ENCODE data around the gene UBE2J1. TPM values are rescaled to one million over a fixed set of nuclear protein-coding genes. Genes with fewer than 3 reads are reported as not detected.
A peak's percentile ranks its signal among the peaks of the same experiment; 100 is the strongest.
"Not testable (repeated sequence)": the region's sequence is repeated elsewhere in the genome, so short reads cannot be mapped to it uniquely, and the experiment has no call there.

The UBE2J1 gene, protein sequence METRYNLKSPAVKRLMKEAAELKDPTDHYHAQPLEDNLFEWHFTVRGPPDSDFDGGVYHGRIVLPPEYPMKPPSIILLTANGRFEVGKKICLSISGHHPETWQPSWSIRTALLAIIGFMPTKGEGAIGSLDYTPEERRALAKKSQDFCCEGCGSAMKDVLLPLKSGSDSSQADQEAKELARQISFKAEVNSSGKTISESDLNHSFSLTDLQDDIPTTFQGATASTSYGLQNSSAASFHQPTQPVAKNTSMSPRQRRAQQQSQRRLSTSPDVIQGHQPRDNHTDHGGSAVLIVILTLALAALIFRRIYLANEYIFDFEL
- 100 to 1,000 TPM in 4 of 6 donors, 10 to 100 TPM in 2; 84.4 to 147 (median 112) TPM for polyA plus RNA-seq (ENCODE audit: low read depth in 6 of 6)

- Mint-ChIP-seq H3K4me3 (peak within 1 kb of the TSS; percentile 93 to 98 (median 98)), H3K4me1 (peaks cover 55 to 77% (median 73%) of the 10 kb centered on the region in 3 donors), H3K36me3 (peaks cover 0 to 11% of the 10 kb centered on the region in 2 donors), H3K27me3 (no peaks in the 10 kb centered on the region), H3K9me3 (no peaks in the 10 kb centered on the region), H3K27ac (peak within 1 kb of the TSS; percentile 93 to 99 (median 97))
- DNase-seq: peak; percentile 79
- ATAC-seq (ENCODE audit: low read depth in 2 of 2): peak; percentile 66 to 69
These were observed at the start of gene UBE2J1 for GRCh38 chr6:89352278-89353117. Gene UBE2J1, minus strand, starts transcription at chr6:89352722. Its CDS starts 153 bp downstream, at chr6:89352569.

DNA sequence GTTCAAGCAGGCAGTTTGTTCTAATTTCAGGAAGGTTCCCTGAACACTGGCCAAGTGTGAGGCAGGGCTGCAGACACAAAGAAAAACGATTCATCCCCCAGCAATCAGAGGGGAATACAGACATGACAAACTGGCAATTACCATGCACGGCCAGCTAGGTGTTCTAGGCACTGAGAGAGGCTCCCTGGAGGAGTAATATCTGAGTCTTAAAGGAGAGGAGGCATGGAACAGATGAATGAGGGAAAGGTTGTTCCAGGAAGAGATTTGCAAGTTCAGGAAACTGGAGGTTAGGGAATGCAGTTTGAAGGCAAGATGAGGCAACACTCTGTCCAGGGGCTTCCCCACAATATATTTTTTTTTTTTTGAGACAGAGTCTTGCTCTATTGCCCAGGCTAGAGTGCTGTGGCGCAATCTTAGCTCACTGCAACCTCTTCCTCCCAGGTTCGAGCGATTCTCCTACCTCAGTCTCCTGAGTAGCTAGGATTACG is 48.4 kb upstream of the UBE2J1 start:
- Mint-ChIP-seq H3K27ac (no peak overlapping the region), H3K9me3 (no peaks in the 10 kb centered on the region), H3K27me3 (peaks cover 0 to 7% (median 0%) of the 10 kb centered on the region in 3 donors), H3K36me3 (no peaks in the 10 kb centered on the region), H3K4me1 (peaks cover 0 to 3% (median 2%) of the 10 kb centered on the region in 3 donors), H3K4me3 (peak overlapping the region in 1 of 8 donors; percentile 61)
- DNase-seq (no peak), ATAC-seq (ENCODE audit: low read depth in 2 of 2) (no peak)

DNA sequence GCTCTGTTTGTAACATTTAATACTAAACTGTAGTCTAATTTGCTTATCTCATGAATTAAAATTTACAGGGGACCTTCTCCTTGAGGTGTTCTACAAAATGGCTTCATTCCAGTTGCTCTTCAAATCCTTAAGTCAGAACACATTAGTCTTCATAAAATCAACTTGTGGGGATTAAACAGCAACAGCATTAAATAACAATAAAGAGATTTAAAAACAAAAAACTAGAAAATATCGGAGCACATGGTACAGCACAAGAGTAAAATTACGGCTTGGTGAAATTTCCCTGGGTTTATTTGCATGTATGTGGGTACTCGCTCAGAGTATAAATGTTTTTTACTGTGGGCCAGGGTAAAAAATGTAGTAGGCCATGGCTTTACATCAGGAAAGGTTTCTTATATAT is 47.5 kb upstream of the UBE2J1 start:
- no peak for ATAC-seq (ENCODE audit: low read depth in 2 of 2)
- no peaks in the 10 kb centered on the region for H3K27me3 Mint-ChIP-seq

GRCh38 chr6:89398762-89399525 is 46.4 kb upstream of the UBE2J1 start:
- no peak for ATAC-seq (ENCODE audit: low read depth in 2 of 2)

More for the DNA sequence above, 47.5 kb upstream of the UBE2J1 start:
- H3K4me3 Mint-ChIP-seq: no peak overlapping the region
- H3K27ac Mint-ChIP-seq: no peak overlapping the region
- peaks cover 0 to 3% (median 2%) of the 10 kb centered on the region in 3 donors for H3K4me1 Mint-ChIP-seq
- DNase-seq: no peak
- no peaks in the 10 kb centered on the region for H3K36me3 Mint-ChIP-seq
- no peaks in the 10 kb centered on the region for H3K9me3 Mint-ChIP-seq

DNA sequence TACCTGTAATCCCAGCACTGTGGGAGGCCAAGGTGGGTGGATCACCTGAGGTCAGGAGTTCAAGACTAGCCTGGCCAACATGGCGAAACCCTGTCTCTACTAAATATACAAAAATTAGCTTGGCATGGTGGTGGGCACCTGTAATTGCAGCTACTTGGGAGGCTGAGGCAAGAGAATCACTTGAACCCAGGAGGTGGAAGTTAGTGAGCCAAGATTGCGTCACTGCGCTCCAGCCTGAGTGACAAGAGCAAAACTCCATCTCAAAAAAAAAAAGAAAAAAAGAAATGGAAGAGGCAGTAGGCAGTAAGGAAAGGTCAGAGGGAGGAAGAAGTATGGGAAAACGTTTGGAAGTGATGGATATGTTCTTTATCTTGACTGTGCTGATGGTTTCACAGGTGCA is 45.4 kb upstream of the UBE2J1 start:
- H3K27ac Mint-ChIP-seq: peak overlapping the region in 2 of 6 donors; percentile 16 to 48
- H3K9me3 Mint-ChIP-seq: peaks cover 7 to 13% (median 10%) of the 10 kb centered on the region in 7 donors
- H3K27me3 Mint-ChIP-seq; H3K4me3 Mint-ChIP-seq; ATAC-seq (ENCODE audit: low read depth in 2 of 2); H3K4me1 Mint-ChIP-seq; DNase-seq: not testable (repeated sequence)
- H3K36me3 Mint-ChIP-seq: peaks cover 11 to 12% of the 10 kb centered on the region in 2 donors

More at GRCh38 chr6:89398762-89399525, 46.4 kb upstream of the UBE2J1 start:
- peaks cover 0 to 3% (median 2%) of the 10 kb centered on the region in 3 donors for H3K4me1 Mint-ChIP-seq
- DNase-seq: no peak
- H3K36me3 Mint-ChIP-seq: peaks cover under 1 to 2% of the 10 kb centered on the region in 2 donors
- H3K4me3 Mint-ChIP-seq: no peak overlapping the region
- H3K27ac Mint-ChIP-seq: no peak overlapping the region
- H3K9me3 Mint-ChIP-seq: peaks cover 0 to 2% (median 1%) of the 10 kb centered on the region in 7 donors
- no peaks in the 10 kb centered on the region for H3K27me3 Mint-ChIP-seq

- no peak overlapping the region for H3K27ac Mint-ChIP-seq
- DNase-seq (no peak), ATAC-seq (ENCODE audit: low read depth in 2 of 2) (no peak)
- peaks cover 7 to 15% (median 11%) of the 10 kb centered on the region in 7 donors for H3K9me3 Mint-ChIP-seq
- peaks cover 0 to 9% (median 7%) of the 10 kb centered on the region in 3 donors for H3K27me3 Mint-ChIP-seq
- no peaks in the 10 kb centered on the region for H3K4me1 Mint-ChIP-seq
- H3K4me3 Mint-ChIP-seq: no peak overlapping the region
- peaks cover 11 to 14% of the 10 kb centered on the region in 2 donors for H3K36me3 Mint-ChIP-seq
These were observed 41.1 kb upstream of the UBE2J1 start for GRCh38 chr6:89393659-89394058.

- no peak for DNase-seq
- ATAC-seq (ENCODE audit: low read depth in 2 of 2): no peak
- H3K27me3 Mint-ChIP-seq: peaks cover 0 to 12% (median 7%) of the 10 kb centered on the region in 3 donors
- peaks cover 7 to 15% (median 11%) of the 10 kb centered on the region in 7 donors for H3K9me3 Mint-ChIP-seq
- peaks cover under 1 to 4% (median 2%) of the 10 kb centered on the region in 3 donors for H3K4me1 Mint-ChIP-seq
- peaks cover 11 to 14% of the 10 kb centered on the region in 2 donors for H3K36me3 Mint-ChIP-seq
- H3K27ac Mint-ChIP-seq: no peak overlapping the region
- H3K4me3 Mint-ChIP-seq: no peak overlapping the region
These were observed 40.3 kb upstream of the UBE2J1 start for GRCh38 chr6:89392823-89393222.

GRCh38 chr6:89388846-89389245 is 36.3 kb upstream of the UBE2J1 start:
- no peak overlapping the region for H3K27ac Mint-ChIP-seq
- no peak overlapping the region for H3K4me3 Mint-ChIP-seq
- ATAC-seq (ENCODE audit: low read depth in 2 of 2): no peak

GRCh38 chr6:89387516-89388201 is 35.1 kb upstream of the UBE2J1 start:
- Mint-ChIP-seq H3K36me3 (no peaks in the 10 kb centered on the region), H3K27ac (peak overlapping the region in 2 of 6 donors; percentile 56 to 58), H3K9me3 (peaks cover 0 to 1% (median 0%) of the 10 kb centered on the region in 7 donors), H3K4me1 (peaks cover 11 to 14% (median 11%) of the 10 kb centered on the region in 3 donors), H3K27me3 (peaks cover 7 to 27% (median 23%) of the 10 kb centered on the region in 3 donors), H3K4me3 (no peak overlapping the region)
- ATAC-seq (ENCODE audit: low read depth in 2 of 2) (peak; percentile 88 to 89), DNase-seq (peak; percentile 27)

More at GRCh38 chr6:89388846-89389245, 36.3 kb upstream of the UBE2J1 start:
- Mint-ChIP-seq H3K4me1 (peaks cover 11 to 14% (median 11%) of the 10 kb centered on the region in 3 donors), H3K36me3 (peaks cover 10 to 11% of the 10 kb centered on the region in 2 donors), H3K9me3 (peaks cover 5 to 13% (median 10%) of the 10 kb centered on the region in 7 donors), H3K27me3 (peaks cover 7 to 23% (median 23%) of the 10 kb centered on the region in 3 donors)
- DNase-seq: no peak

GRCh38 chr6:89386917-89387491 is 34.5 kb upstream of the UBE2J1 start:
- no peak for DNase-seq
- peak overlapping the region in 1 of 6 donors; percentile 55 for H3K27ac Mint-ChIP-seq
- no peak for ATAC-seq (ENCODE audit: low read depth in 2 of 2)
- peaks cover 0 to 1% (median 0%) of the 10 kb centered on the region in 7 donors for H3K9me3 Mint-ChIP-seq
- H3K36me3 Mint-ChIP-seq: no peaks in the 10 kb centered on the region
- peak overlapping the region in 1 of 8 donors; percentile 31 for H3K4me3 Mint-ChIP-seq
- H3K27me3 Mint-ChIP-seq: peaks cover 7 to 27% (median 23%) of the 10 kb centered on the region in 3 donors
- H3K4me1 Mint-ChIP-seq: peaks cover 11 to 14% (median 11%) of the 10 kb centered on the region in 3 donors

- ATAC-seq (ENCODE audit: low read depth in 2 of 2): no peak
- no peak for DNase-seq
- no peaks in the 10 kb centered on the region for H3K9me3 Mint-ChIP-seq
- H3K36me3 Mint-ChIP-seq: no peaks in the 10 kb centered on the region
- no peak overlapping the region for H3K4me3 Mint-ChIP-seq
- H3K27me3 Mint-ChIP-seq: peaks cover 7 to 27% (median 15%) of the 10 kb centered on the region in 3 donors
- peaks cover 11 to 14% (median 11%) of the 10 kb centered on the region in 3 donors for H3K4me1 Mint-ChIP-seq
- H3K27ac Mint-ChIP-seq: no peak overlapping the region
These were observed 33.3 kb upstream of the UBE2J1 start for GRCh38 chr6:89385846-89386245.

Measured in naive B cell (primary cell).